OCI-LY1 (cell line): Measurements from ENCODE around the gene IPO7.

Source experiments
- H2AFZ ChIP-seq: fragments of 200-600 bp; sonication (generic), shearing (Covaris generic); 2 replicates; pipeline ENCODE4 v1.6.0; 2014; ENCODE audit warnings: antibody characterized with exemption, mild to moderate bottlenecking, low read length
- H3F3A ChIP-seq: fragments of 200-600 bp; sonication (generic), shearing (Covaris generic); 2 replicates; pipeline ENCODE4 v1.6.0; 2014; ENCODE audit warnings: mild to moderate bottlenecking, antibody characterized with exemption, low read length, moderate library complexity; ENCODE audit not compliant: insufficient read depth
- H3K27ac ChIP-seq: fragments of 200-600 bp; sonication (generic); 2 replicates; pipeline ENCODE4 v1.5.1; 2014; ENCODE audit warnings: low read length, mixed run types, mild to moderate bottlenecking, low read depth; ENCODE audit not compliant: poor library complexity, severe bottlenecking
- H3K27me3 ChIP-seq: fragments of 200-600 bp; sonication (generic); 2 replicates; pipeline ENCODE4 v1.6.0; 2014; ENCODE audit warnings: antibody characterized with exemption, mild to moderate bottlenecking, low read length, moderate library complexity; ENCODE audit not compliant: insufficient read depth
- H3K36me3 ChIP-seq: fragments of 200-600 bp; sonication (generic); 2 replicates; pipeline ENCODE4 v1.6.1; 2014; ENCODE audit warnings: mild to moderate bottlenecking, antibody characterized with exemption, low read length, moderate library complexity, mixed read lengths; ENCODE audit not compliant: insufficient read depth
- H3K4me1 ChIP-seq: fragments of 200-600 bp; sonication (generic); 2 replicates; pipeline ENCODE4 v1.5.1; 2014; ENCODE audit warnings: mild to moderate bottlenecking, low read length, moderate library complexity; ENCODE audit not compliant: insufficient read depth, severe bottlenecking
- H3K4me2 ChIP-seq: fragments of 200-600 bp; sonication (generic), shearing (Covaris generic); 2 replicates; pipeline ENCODE4 v1.6.1; 2014; ENCODE audit warnings: low read length
- H3K4me3 ChIP-seq: fragments of 200-600 bp; sonication (generic); 2 replicates; pipeline ENCODE4 v1.5.1; 2014; ENCODE audit warnings: low read length, low read depth, mild to moderate bottlenecking, mixed read lengths; ENCODE audit not compliant: poor library complexity, severe bottlenecking
- H3K79me2 ChIP-seq: fragments of 200-600 bp; shearing (Covaris generic); 2 replicates; pipeline ENCODE4 v1.6.1; 2016; ENCODE audit warnings: mixed run types, low read length, mixed read lengths; ENCODE audit not compliant: insufficient read depth
- H3K9ac ChIP-seq: fragments of 200-600 bp; sonication (generic), shearing (Covaris generic); 2 replicates; pipeline ENCODE4 v1.6.1; 2014; ENCODE audit warnings: mild to moderate bottlenecking, low read length, mixed read lengths
- H3K9me2 ChIP-seq: fragments of 200-600 bp; sonication (generic), shearing (Covaris generic); 2 replicates; pipeline ENCODE4 v1.6.1; 2014; ENCODE audit warnings: low read depth, mild to moderate bottlenecking, low read length, mixed read lengths
- H3K9me3 ChIP-seq: fragments of 200-600 bp; shearing (Covaris generic); 2 replicates; pipeline ENCODE4 v1.6.1; 2014; ENCODE audit warnings: low read length, mixed read lengths
- H4K20me1 ChIP-seq: fragments of 200-600 bp; sonication (generic), shearing (Covaris generic); 2 replicates; pipeline ENCODE4 v1.6.0; 2016; ENCODE audit warnings: mild to moderate bottlenecking, low read length; ENCODE audit not compliant: insufficient read depth
- CTCF ChIP-seq: fragments of 200-600 bp; sonication (generic), shearing (Covaris generic); IDR thresholded peaks from 2 replicates; pipeline ENCODE4 v1.5.1; 2017; ENCODE audit warnings: mild to moderate bottlenecking, antibody characterized with exemption, low read length, moderate library complexity, mixed read lengths
- EZH2 ChIP-seq: fragments of 200-600 bp; sonication (generic), shearing (Covaris generic); IDR thresholded peaks from 2 replicates; pipeline ENCODE4 v1.8.0; 2017; ENCODE audit warnings: borderline replicate concordance, mixed run types, mild to moderate bottlenecking, antibody characterized with exemption, low read length, moderate library complexity, mixed read lengths

Gene IPO7

GRCh38 chr11:9470765-9471164 lies 86.3 kb downstream of the IPO7 start:
- H3K4me2 ChIP-seq: no peak overlapping the region
- H3F3A ChIP-seq: no peaks in the 10 kb centered on the region
- no peak overlapping the region for H2AFZ ChIP-seq
- H3K79me2 ChIP-seq: no peaks in the 10 kb centered on the region
- no peaks in the 10 kb centered on the region for H3K27me3 ChIP-seq
- H3K9ac ChIP-seq: no peak overlapping the region
- H3K9me3 ChIP-seq: no peaks in the 10 kb centered on the region
- H3K4me3 ChIP-seq: no peak overlapping the region
- peaks cover 20% of the 10 kb centered on the region; the same call in 1 of the 2 replicates for H3K36me3 ChIP-seq
- TF ChIP-seq CTCF: no peak
- TF ChIP-seq EZH2: no peak
- no peaks in the 10 kb centered on the region for H4K20me1 ChIP-seq
- no peaks in the 10 kb centered on the region for H3K4me1 ChIP-seq
- no peaks in the 10 kb centered on the region for H3K9me2 ChIP-seq
- no peak overlapping the region for H3K27ac ChIP-seq

GRCh38 chr11:9473408-9473807 lies 89.0 kb downstream of the IPO7 start:
- Histone ChIP-seq H3F3A (no peaks in the 10 kb centered on the region), H3K4me2 (no peak overlapping the region), H3K4me1 (no peaks in the 10 kb centered on the region), H3K9ac (no peak overlapping the region), H3K36me3 (peaks cover 28% of the 10 kb centered on the region; the same call in 1 of the 2 replicates), H4K20me1 (no peaks in the 10 kb centered on the region), H2AFZ (no peak overlapping the region), H3K27ac (no peak overlapping the region), H3K79me2 (no peaks in the 10 kb centered on the region), H3K4me3 (no peak overlapping the region), H3K27me3 (no peaks in the 10 kb centered on the region), H3K9me2 (no peaks in the 10 kb centered on the region), H3K9me3 (no peaks in the 10 kb centered on the region)
- TF ChIP-seq CTCF: no peak
- TF ChIP-seq EZH2: no peak

- H3K36me3 ChIP-seq: peaks cover 32% of the 10 kb centered on the region
Measured at GRCh38 chr11:9479899-9480298, 95.4 kb downstream of the IPO7 start.

More at GRCh38 chr11:9479899-9480298, 95.4 kb downstream of the IPO7 start:
- Histone ChIP-seq H3K79me2 (no peaks in the 10 kb centered on the region), H3K9ac (no peak overlapping the region), H3F3A (no peaks in the 10 kb centered on the region), H3K9me2 (no peaks in the 10 kb centered on the region), H3K4me1 (peaks cover 7% of the 10 kb centered on the region), H3K9me3 (no peaks in the 10 kb centered on the region), H2AFZ (no peak overlapping the region), H4K20me1 (no peaks in the 10 kb centered on the region), H3K4me3 (no peak overlapping the region), H3K27me3 (no peaks in the 10 kb centered on the region), H3K4me2 (no peak overlapping the region), H3K27ac (peak overlapping the region; percentile 35)
- TF ChIP-seq CTCF (no peak), EZH2 (no peak)
